ENCODE data around the gene APOD.

The APOD gene

GRCh38 chr3:195531683-195532082 is 52.1 kb downstream of the APOD start:
- no peaks in the 10 kb centered on the region for H3K36me3 ChIP-seq (ENCODE audit: control insufficient read depth, insufficient read depth, low read length)
- no peak for DNase-seq (ENCODE audit: low read depth, low spot score)
- H3K9me3 ChIP-seq (ENCODE audit: control insufficient read depth, insufficient read depth, low read length), result no peaks in the 10 kb centered on the region; the same call in 1 of the 2 replicates
- no peak overlapping the region for H3K27ac ChIP-seq (ENCODE audit: low read length)
- WGBS (ENCODE audit: insufficient coverage, insufficient read length), result no CpG with 5 or more reads among the region's 5 CpGs
- H3K4me1 ChIP-seq (ENCODE audit: control insufficient read depth, insufficient read depth, low read length), result no peaks in the 10 kb centered on the region
- no peaks in the 10 kb centered on the region for H3K27me3 ChIP-seq (ENCODE audit: control insufficient read depth, insufficient read depth, low read length)
- H3K4me3 ChIP-seq (ENCODE audit: low read length), result no peak overlapping the region

GRCh38 chr3:195526492-195526891 is 57.2 kb downstream of the APOD start:
- Histone ChIP-seq H3K4me3 (ENCODE audit: low read length) (no peak overlapping the region), H3K4me1 (ENCODE audit: control insufficient read depth, insufficient read depth, low read length) (no peaks in the 10 kb centered on the region), H3K27me3 (ENCODE audit: control insufficient read depth, insufficient read depth, low read length) (no peaks in the 10 kb centered on the region), H3K27ac (ENCODE audit: low read length) (no peak overlapping the region), H3K9me3 (ENCODE audit: control insufficient read depth, insufficient read depth, low read length) (no peaks in the 10 kb centered on the region; the same call in 1 of the 2 replicates), H3K36me3 (ENCODE audit: control insufficient read depth, insufficient read depth, low read length) (no peaks in the 10 kb centered on the region)
- WGBS (ENCODE audit: insufficient coverage, insufficient read length), result no CpG with 5 or more reads among the region's 4 CpGs
- no peak for DNase-seq (ENCODE audit: low read depth, low spot score)

DNA sequence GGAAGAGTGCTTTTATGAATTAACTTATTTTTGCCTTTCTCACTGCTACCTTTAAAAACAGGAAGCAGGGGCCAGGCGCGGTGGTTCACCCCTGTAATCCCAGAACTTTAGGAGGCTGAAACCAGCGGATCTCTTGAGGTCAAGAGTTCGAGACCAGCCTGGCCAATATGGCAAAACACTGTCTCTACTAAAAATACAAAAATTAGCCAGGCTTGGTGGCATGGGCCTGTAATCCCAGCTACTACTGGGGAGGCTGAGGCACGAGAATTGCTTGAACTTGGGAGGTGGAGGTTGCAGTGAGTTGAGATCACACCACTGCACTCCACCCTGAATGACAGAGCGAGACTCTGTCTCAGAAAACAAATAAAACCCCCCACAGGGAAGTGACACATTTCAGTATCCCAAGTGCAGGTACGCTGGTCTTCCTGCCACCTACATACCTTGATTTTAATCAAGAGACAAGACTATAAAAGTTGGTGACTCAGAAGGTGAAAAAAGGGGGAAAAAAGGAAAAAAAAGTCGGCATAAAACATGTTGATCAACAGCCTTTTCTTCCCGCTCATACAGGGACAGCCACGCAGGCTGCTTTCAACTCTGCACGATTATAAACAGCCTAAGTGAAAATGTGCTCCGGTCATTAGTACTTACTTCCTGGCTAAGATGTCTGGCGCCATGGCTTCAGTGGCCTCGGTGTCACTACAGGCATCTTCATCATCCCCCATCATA is 59.4 kb downstream of the APOD start:
- DNase-seq (ENCODE audit: low read depth, low spot score), result no peak
- Histone ChIP-seq H3K4me1 (ENCODE audit: control insufficient read depth, insufficient read depth, low read length) (no peaks in the 10 kb centered on the region), H3K27ac (ENCODE audit: low read length) (no peak overlapping the region), H3K9me3 (ENCODE audit: control insufficient read depth, insufficient read depth, low read length) (no peaks in the 10 kb centered on the region; the same call in 1 of the 2 replicates), H3K4me3 (ENCODE audit: low read length) (no peak overlapping the region), H3K36me3 (ENCODE audit: control insufficient read depth, insufficient read depth, low read length) (no peaks in the 10 kb centered on the region), H3K27me3 (ENCODE audit: control insufficient read depth, insufficient read depth, low read length) (no peaks in the 10 kb centered on the region)
- no CpG with 5 or more reads among the region's 14 CpGs for WGBS (ENCODE audit: insufficient coverage, insufficient read length)

DNA sequence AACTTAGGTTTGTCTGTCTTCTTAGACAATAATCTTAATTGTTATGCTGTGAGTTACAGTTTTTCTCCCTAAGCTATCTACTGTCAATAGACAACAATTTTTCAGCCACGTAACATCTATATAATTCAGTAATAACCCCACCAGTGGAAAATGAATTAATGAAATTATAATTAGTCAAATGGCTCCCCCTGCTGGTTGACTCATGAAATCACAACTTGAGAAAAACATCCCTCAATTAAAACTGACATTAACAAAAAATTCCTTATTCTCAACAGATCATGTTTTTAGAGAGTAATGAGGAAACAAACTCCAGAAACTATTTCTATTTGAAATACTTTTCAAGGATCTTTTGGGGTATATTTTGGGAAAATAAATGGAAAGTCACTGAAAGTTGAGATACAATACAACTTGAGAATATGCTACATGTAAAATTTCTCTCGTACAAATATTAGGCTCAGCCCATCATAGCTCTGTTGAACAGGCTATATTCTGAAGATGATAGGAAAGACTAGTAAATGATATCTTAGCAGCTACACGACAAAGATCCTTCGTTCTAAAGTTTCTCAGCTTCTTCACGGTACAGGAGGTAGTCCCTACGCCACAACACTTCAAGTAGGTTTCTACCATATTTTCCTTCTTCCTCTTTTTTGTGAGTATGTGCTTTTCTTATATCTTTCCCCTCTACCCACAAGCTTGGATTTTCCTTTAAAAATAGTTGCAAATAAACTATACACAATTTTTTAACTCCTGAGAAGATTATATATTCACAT is 61.3 kb downstream of the APOD start:
- H3K27ac ChIP-seq (ENCODE audit: low read length), result no peak overlapping the region
- H3K4me3 ChIP-seq (ENCODE audit: low read length), result no peak overlapping the region
- no peaks in the 10 kb centered on the region for H3K36me3 ChIP-seq (ENCODE audit: control insufficient read depth, insufficient read depth, low read length)
- WGBS (ENCODE audit: insufficient coverage, insufficient read length), result no CpG with 5 or more reads among the region's 6 CpGs
- H3K4me1 ChIP-seq (ENCODE audit: control insufficient read depth, insufficient read depth, low read length), result no peaks in the 10 kb centered on the region
- no peak for DNase-seq (ENCODE audit: low read depth, low spot score)
- no peaks in the 10 kb centered on the region for H3K9me3 ChIP-seq (ENCODE audit: control insufficient read depth, insufficient read depth, low read length)
- no peaks in the 10 kb centered on the region for H3K27me3 ChIP-seq (ENCODE audit: control insufficient read depth, insufficient read depth, low read length)

All from iPS DF 6.9 (cell line).